PC-3 (cell line): ENCODE data around the gene NFIX. TPM values are rescaled to one million over a fixed set of nuclear protein-coding genes. Genes with fewer than 3 reads are reported as not detected.

Source experiments
- ATAC-seq: fragments of 200-7000 bp; cut with Tn5 transposase; 2 replicates; pipeline ENCODE4 v1.9.1; 2020; ENCODE audit warnings: mild to moderate bottlenecking, moderate library complexity
- BruUV-seq: library from RNA; stranded (reverse); fragments of 400-500 nt; replicated peaks from 2 replicates; lab custom pipeline; 2021; lab: Mats Ljungman, UMichigan
- CTCF ChIA-PET: fragments of 300-600 bp; sonication (Branson Sonifier 250); formaldehyde crosslinking; loops from one replicate; lab custom pipeline; 2022; ENCODE audit warnings: antibody characterized with exemption; lab: Charles Lee
- POLR2A ChIA-PET: fragments of 300-600 bp; sonication (Branson Sonifier 250); formaldehyde crosslinking; loops from one replicate; lab custom pipeline; 2022; ENCODE audit warnings: antibody characterized with exemption; ENCODE audit not compliant: unreplicated experiment; lab: Charles Lee
- DNase-seq: peaks from one replicate; pipeline ENCODE4 v3.0.0-alpha.2; 2015
- H2AFZ ChIP-seq: fragments of 300-600 bp; sonication (generic); 2 replicates; pipeline ENCODE4 v1.6.0; 2016; ENCODE audit warnings: antibody characterized with exemption, low read length
- H3F3A ChIP-seq: fragments of 300-600 bp; sonication (generic); one replicate; pipeline ENCODE4 v1.6.0; 2017; ENCODE audit warnings: antibody characterized with exemption, low read length, control low read depth, mild to moderate bottlenecking; ENCODE audit not compliant: unreplicated experiment
- H3K27ac ChIP-seq: fragments of 300-600 bp; sonication (generic); 2 replicates; pipeline ENCODE4 v1.5.1; 2016; ENCODE audit warnings: mild to moderate bottlenecking, low read length
- H3K27me3 ChIP-seq: fragments of 300-600 bp; sonication (generic); 2 replicates; pipeline ENCODE4 v1.6.1; 2016; ENCODE audit warnings: low read length, mixed read lengths
- H3K36me3 ChIP-seq: fragments of 300-600 bp; sonication (generic); 2 replicates; pipeline ENCODE4 v1.6.1; 2016; ENCODE audit warnings: low read depth, mixed run types, low read length, mixed read lengths
- H3K4me1 ChIP-seq: fragments of 300-600 bp; sonication (generic); 2 replicates; pipeline ENCODE4 v1.5.1; 2016; ENCODE audit warnings: low read length; ENCODE audit not compliant: insufficient read depth
- H3K4me2 ChIP-seq: fragments of 300-600 bp; sonication (generic); 2 replicates; pipeline ENCODE4 v1.6.0; 2016; ENCODE audit warnings: low read length
- H3K4me3 ChIP-seq: fragments of 300-600 bp; sonication (generic); 2 replicates; pipeline ENCODE4 v1.5.1; 2016; ENCODE audit warnings: mild to moderate bottlenecking, low read length, mixed read lengths
- H3K79me2 ChIP-seq: fragments of 300-600 bp; sonication (generic); 2 replicates; pipeline ENCODE4 v1.6.1; 2017; ENCODE audit warnings: low read length, mixed read lengths
- H3K9ac ChIP-seq: fragments of 300-600 bp; sonication (generic); 2 replicates; pipeline ENCODE4 v1.6.0; 2016; ENCODE audit warnings: mild to moderate bottlenecking, low read length
- H3K9me2 ChIP-seq: fragments of 300-600 bp; sonication (generic); replicated peaks from 2 replicates; pipeline ENCODE4 v1.6.1; 2016; ENCODE audit warnings: mixed run types, low read length, mixed read lengths
- H3K9me3 ChIP-seq: fragments of 300-600 bp; sonication (generic); 2 replicates; pipeline ENCODE4 v1.6.1; 2016; ENCODE audit warnings: low read length, mixed read lengths
- H4K20me1 ChIP-seq: fragments of 300-600 bp; sonication (generic); 2 replicates; pipeline ENCODE4 v1.6.1; 2016; ENCODE audit warnings: low read length, mixed read lengths
- EZH2 ChIP-seq: fragments of 300-600 bp; sonication (generic); IDR thresholded peaks from one replicate; pipeline ENCODE4 v1.6.1; 2017; ENCODE audit warnings: antibody characterized with exemption, mild to moderate bottlenecking, low read length; ENCODE audit not compliant: unreplicated experiment
- EZH2phosphoT487 ChIP-seq: fragments of 300-600 bp; sonication (generic); IDR thresholded peaks from 2 replicates; pipeline ENCODE4 v1.6.1; 2018; ENCODE audit warnings: mild to moderate bottlenecking, antibody characterized with exemption, low read length, borderline replicate concordance
- intact Hi-C: fragments of 100-400 bp; cut with micrococcal nuclease; formaldehyde crosslinking; loops from 2 replicates; pipeline ENCODE4 v1.9.0; 2023
- total RNA-seq: library from RNA; depleted of rRNA; stranded (reverse); fragments of >200 nt; gene quantifications from 2 replicates; pipeline ENCODE4 v1.2.3, GENCODE V29; 2014
- TF ChIP-seq, protein P1 (sequence below): fragments of 300-600 bp; sonication (generic); conservative IDR thresholded peaks from 2 replicates; pipeline ENCODE4 v1.5.1; 2017; ENCODE audit warnings: antibody characterized with exemption, low read depth, mild to moderate bottlenecking, low read length

NFIX gene
- total RNA-seq, 1 experiment from 2014 or later = 43.3 TPM

GRCh38 chr19:13060964-13061927 lies 66.0 kb downstream of the NFIX start:
- BruUV-seq = no TSS peak
- no peaks in the 10 kb centered on the region for H3F3A ChIP-seq
- H3K4me2 ChIP-seq = peak overlapping the region; percentile 90
- H3K4me1 ChIP-seq = peaks cover 31% of the 10 kb centered on the region
- ATAC-seq = peak; percentile 75
- no peaks in the 10 kb centered on the region for H3K9me3 ChIP-seq
- no peaks in the 10 kb centered on the region for H3K9me2 ChIP-seq
- H3K4me3 ChIP-seq = peak overlapping the region; percentile 65
- POLR2A ChIA-PET = interaction anchor here (0.5 to 1.2 kb wide), 3 partner anchors 46 to 76 kb away, joined by 3 to 16 read pairs (median 3); no protein-coding TSS in a partner anchor
- peak; percentile 95 for DNase-seq
- H3K79me2 ChIP-seq = peaks cover 61% of the 10 kb centered on the region
- peak overlapping the region; percentile 8; the same call in 1 of the 2 replicates for H3K27ac ChIP-seq
- CTCF ChIA-PET = interaction anchor here (0.6 to 2.2 kb wide), 20 partner anchors 10 to 96 kb away, joined by 3 to 16 read pairs (median 6); partner anchors contain the start of gene NFIX
- H4K20me1 ChIP-seq = no peaks in the 10 kb centered on the region
- H3K9ac ChIP-seq = peak overlapping the region; percentile 42
- no peak for TF ChIP-seq EZH2
- TF ChIP-seq, protein P1, sequence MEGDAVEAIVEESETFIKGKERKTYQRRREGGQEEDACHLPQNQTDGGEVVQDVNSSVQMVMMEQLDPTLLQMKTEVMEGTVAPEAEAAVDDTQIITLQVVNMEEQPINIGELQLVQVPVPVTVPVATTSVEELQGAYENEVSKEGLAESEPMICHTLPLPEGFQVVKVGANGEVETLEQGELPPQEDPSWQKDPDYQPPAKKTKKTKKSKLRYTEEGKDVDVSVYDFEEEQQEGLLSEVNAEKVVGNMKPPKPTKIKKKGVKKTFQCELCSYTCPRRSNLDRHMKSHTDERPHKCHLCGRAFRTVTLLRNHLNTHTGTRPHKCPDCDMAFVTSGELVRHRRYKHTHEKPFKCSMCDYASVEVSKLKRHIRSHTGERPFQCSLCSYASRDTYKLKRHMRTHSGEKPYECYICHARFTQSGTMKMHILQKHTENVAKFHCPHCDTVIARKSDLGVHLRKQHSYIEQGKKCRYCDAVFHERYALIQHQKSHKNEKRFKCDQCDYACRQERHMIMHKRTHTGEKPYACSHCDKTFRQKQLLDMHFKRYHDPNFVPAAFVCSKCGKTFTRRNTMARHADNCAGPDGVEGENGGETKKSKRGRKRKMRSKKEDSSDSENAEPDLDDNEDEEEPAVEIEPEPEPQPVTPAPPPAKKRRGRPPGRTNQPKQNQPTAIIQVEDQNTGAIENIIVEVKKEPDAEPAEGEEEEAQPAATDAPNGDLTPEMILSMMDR = peak; percentile 99
- no peaks in the 10 kb centered on the region for H3K36me3 ChIP-seq
- intact Hi-C loops = loop anchor here (1.0 kb wide), 2 partner anchors 27 to 78 kb away; no protein-coding TSS in a partner anchor
- H3K27me3 ChIP-seq = no peaks in the 10 kb centered on the region
- H2AFZ ChIP-seq = peak overlapping the region; percentile 90

DNA sequence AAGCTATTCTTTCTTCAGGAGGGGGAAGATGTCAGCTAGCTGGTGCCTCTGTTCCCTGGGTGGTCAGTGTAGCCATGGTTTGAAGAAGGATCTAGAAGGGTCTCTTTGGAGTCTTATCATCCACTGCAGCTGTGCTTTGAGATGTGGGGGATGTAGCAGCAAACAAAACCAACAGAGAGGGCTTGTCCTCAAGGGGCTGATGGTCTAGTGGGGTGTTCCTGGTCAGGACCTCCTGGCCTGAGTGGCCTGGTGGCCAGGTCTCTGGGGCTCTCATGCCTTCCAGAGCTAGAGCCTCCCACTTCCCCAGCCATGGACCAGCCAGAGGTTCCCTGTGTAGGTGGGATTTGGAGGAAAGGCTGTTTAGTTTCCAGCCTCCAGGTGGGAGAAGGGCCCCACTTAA lies 67.0 kb downstream of the NFIX start:
- no peak for ATAC-seq
- CTCF ChIA-PET = interaction anchor here (1.0 to 1.7 kb wide), 2 partner anchors 36 to 85 kb away, joined by 3 to 16 read pairs; no protein-coding TSS in a partner anchor
- intact Hi-C loops = no loop called here
- no peak for DNase-seq
- no peaks in the 10 kb centered on the region for H3K27me3 ChIP-seq
- BruUV-seq = no TSS peak
- H3K9me3 ChIP-seq = no peaks in the 10 kb centered on the region
- no peak overlapping the region for H3K27ac ChIP-seq
- H3K36me3 ChIP-seq = no peaks in the 10 kb centered on the region
- no peaks in the 10 kb centered on the region for H3K9me2 ChIP-seq
- peaks cover 20% of the 10 kb centered on the region for H3K4me1 ChIP-seq
- H3K9ac ChIP-seq = no peak overlapping the region
- peaks cover 54% of the 10 kb centered on the region for H3K79me2 ChIP-seq
- TF ChIP-seq EZH2 (no peak), EZH2phosphoT487 (no peak)
- TF ChIP-seq, protein P1 = no peak
- POLR2A ChIA-PET = no interaction called here
- no peaks in the 10 kb centered on the region for H3F3A ChIP-seq
- no peaks in the 10 kb centered on the region for H4K20me1 ChIP-seq
- no peak overlapping the region for H2AFZ ChIP-seq
- H3K4me3 ChIP-seq = no peak overlapping the region
- no peak overlapping the region for H3K4me2 ChIP-seq
